Measurements from ENCODE around the gene CNBD2.
"Not testable (repeated sequence)": the region's sequence is repeated elsewhere in the genome, so short reads cannot be mapped to it uniquely, and the experiment has no call there.

The CNBD2 gene

GRCh38 chr20:35975576-35976373 is 7.4 kb downstream of the CNBD2 start:
- DNase-seq: no peak

GRCh38 chr20:35978041-35978513 is 9.7 kb downstream of the CNBD2 start:
- no peak for DNase-seq

- DNase-seq: no peak
Measured at GRCh38 chr20:35979544-35979943, 11.2 kb downstream of the CNBD2 start.

GRCh38 chr20:35981969-35982368 is 13.6 kb downstream of the CNBD2 start:
- DNase-seq: no peak

GRCh38 chr20:35984382-35984781 is 16.0 kb downstream of the CNBD2 start:
- no peak for DNase-seq

GRCh38 chr20:35985806-35986205 is 17.4 kb downstream of the CNBD2 start:
- DNase-seq: no peak

- DNase-seq: no peak
Measured at GRCh38 chr20:35988910-35989463, 20.6 kb downstream of the CNBD2 start.

GRCh38 chr20:35991142-35991771 is 22.9 kb downstream of the CNBD2 start:
- peak; percentile 9 for DNase-seq

- DNase-seq: peak; percentile 50
Measured at GRCh38 chr20:35992713-35993335, 24.4 kb downstream of the CNBD2 start.

- DNase-seq: peak; percentile 90
Measured at GRCh38 chr20:35994994-35995453, 26.6 kb downstream of the CNBD2 start.

- not testable (repeated sequence) for DNase-seq
Measured at GRCh38 chr20:35996492-35996891, 28.1 kb downstream of the CNBD2 start.

- not testable (repeated sequence) for DNase-seq
Measured at GRCh38 chr20:36001331-36001730, 32.9 kb downstream of the CNBD2 start.

GRCh38 chr20:36002855-36003254 is 34.5 kb downstream of the CNBD2 start:
- no peak for DNase-seq

GRCh38 chr20:36004045-36004444 is 35.7 kb downstream of the CNBD2 start:
- DNase-seq: no peak

GRCh38 chr20:36008461-36009035 is 40.2 kb downstream of the CNBD2 start:
- DNase-seq: no peak

GRCh38 chr20:36010076-36010475 is 41.7 kb downstream of the CNBD2 start:
- no peak for DNase-seq

GRCh38 chr20:36010825-36011224 is 42.4 kb downstream of the CNBD2 start:
- DNase-seq: no peak

- no peak for DNase-seq
Measured at GRCh38 chr20:36015806-36016403, 47.5 kb downstream of the CNBD2 start.

- DNase-seq: no peak
Measured at GRCh38 chr20:36017048-36017951, 48.9 kb downstream of the CNBD2 start.

- no peak for DNase-seq
Measured at GRCh38 chr20:36018208-36018988, 50.0 kb downstream of the CNBD2 start.

GRCh38 chr20:36026131-36026530 is 57.7 kb downstream of the CNBD2 start:
- not testable (repeated sequence) for DNase-seq

All from CD4-positive, alpha-beta T cell treated with Interleukin-17A for 4 hours (primary cell).